Epithelial cell of esophagus (primary cell): ENCODE data around the gene YEATS2.

Experiments
- DNase-seq: peaks from one replicate; pipeline ENCODE4 v3.0.0; 2010; ENCODE audit warnings: low read depth
- H3K4me3 ChIP-seq: 2 replicates; pipeline ENCODE4 v1.5.1; 2011; ENCODE audit warnings: mild to moderate bottlenecking, low read length, control low read depth
- TF ChIP-seq, protein P1 (sequence below): IDR thresholded peaks from 2 replicates; pipeline ENCODE4 v1.5.1; 2011; ENCODE audit warnings: low read depth, mild to moderate bottlenecking, low read length, control low read depth, inconsistent platforms; ENCODE audit not compliant: insufficient read depth; ENCODE audit errors: missing control alignments

Gene YEATS2

DNA sequence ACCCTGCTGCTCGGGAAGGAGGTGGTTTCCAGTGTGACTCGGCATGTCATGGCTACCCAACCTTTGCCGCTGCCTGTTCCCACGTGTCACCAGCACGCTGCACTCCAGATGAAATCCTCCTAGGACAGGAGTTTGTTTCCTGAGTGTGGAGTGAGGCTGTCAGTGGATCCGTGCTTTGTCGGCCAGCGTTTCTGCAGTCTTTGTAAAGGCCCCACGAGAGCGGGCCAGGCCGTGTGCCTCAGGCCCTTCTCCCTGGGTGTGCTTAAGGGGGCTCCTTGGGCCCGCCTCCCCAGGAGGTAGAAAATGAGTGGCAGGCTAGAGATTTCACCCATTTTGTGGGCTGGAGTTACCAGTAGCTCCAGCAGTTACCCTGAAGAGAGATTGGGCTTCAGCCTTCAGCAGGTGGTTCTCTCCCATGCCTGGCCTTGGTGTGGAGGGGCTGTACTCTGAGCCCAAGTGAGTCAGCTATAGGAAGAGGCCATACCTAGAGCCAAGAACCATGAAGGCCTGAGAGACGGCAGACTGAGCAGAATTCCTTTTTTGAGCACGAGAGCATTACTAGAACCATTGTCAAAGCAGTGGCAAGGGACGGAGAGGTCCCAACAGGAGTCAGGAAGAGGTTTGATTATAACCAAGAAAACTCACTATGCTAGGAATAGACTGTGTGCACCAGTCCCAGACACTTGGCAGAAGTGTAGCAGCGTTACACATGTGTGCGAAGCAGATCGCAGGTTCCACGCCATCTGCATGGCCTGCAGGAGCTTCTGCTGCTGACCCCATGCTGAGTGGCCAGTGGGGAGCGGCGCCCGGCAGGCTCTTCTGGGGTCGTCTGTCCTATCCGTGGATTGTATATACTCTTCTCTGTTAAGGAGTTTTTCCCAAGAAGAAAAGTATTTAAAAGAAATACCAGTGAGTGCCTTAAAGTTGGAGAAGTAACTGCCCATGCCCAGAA lies 113.3 kb downstream of the YEATS2 start:
- DNase-seq = no peak
- TF ChIP-seq, protein P1, sequence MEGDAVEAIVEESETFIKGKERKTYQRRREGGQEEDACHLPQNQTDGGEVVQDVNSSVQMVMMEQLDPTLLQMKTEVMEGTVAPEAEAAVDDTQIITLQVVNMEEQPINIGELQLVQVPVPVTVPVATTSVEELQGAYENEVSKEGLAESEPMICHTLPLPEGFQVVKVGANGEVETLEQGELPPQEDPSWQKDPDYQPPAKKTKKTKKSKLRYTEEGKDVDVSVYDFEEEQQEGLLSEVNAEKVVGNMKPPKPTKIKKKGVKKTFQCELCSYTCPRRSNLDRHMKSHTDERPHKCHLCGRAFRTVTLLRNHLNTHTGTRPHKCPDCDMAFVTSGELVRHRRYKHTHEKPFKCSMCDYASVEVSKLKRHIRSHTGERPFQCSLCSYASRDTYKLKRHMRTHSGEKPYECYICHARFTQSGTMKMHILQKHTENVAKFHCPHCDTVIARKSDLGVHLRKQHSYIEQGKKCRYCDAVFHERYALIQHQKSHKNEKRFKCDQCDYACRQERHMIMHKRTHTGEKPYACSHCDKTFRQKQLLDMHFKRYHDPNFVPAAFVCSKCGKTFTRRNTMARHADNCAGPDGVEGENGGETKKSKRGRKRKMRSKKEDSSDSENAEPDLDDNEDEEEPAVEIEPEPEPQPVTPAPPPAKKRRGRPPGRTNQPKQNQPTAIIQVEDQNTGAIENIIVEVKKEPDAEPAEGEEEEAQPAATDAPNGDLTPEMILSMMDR = no peak
- no peak overlapping the region for H3K4me3 ChIP-seq

DNA sequence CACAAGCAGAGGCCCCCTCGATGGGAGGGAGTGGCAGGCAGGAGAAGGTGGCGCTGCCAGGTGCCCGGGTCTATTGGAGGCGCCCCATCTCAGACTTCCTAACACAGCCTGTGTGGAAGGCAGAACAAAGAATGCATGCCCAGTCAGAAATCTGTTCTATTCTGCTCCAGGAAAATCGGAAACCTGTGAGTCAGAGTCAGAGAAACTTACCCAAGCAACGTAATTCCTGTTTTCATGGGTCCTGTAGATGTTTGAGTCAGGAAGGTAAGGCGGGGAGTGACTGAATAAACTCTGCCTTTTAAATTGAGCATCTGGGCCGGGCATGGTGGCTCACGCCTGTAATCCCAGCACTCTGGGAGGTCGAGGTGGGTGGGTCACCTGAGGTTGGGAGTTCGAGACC lies 114.0 kb downstream of the YEATS2 start:
- peak; percentile 84 for DNase-seq
- H3K4me3 ChIP-seq = no peak overlapping the region
- TF ChIP-seq, protein P1 = no peak

DNA sequence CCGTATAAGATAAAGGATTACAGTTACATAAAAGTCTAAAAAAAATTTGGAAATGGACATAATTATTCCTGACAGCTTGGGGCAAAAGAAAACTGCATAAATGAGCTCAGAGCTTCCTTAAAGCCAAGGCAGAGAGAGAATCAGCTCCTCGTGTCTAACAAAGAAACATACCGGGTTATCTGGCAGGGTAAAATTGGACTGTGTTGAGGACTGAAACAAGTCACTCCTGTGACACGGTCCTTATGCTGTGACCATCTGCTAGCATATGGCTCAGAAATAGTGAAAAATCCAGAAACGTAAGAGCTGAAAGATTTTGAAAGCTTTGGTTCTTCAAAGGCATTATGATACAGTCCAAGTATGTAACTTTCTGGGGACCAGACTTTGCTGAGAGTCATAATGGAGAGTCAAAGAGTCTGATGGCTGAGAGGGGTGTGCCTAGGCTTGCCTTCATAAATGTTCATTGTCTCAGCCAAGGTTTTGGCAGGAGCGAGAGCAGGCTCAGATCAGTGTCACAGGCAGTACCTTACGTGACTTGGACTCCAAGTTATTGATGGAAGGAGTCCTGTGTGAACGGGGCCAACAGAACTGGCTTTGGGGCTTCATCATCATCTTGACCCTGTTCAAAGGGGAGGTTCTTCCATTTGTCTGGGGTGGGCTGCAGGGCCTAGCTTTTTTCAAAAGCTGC lies 115.3 kb downstream of the YEATS2 start:
- no peak overlapping the region for H3K4me3 ChIP-seq
- no peak for DNase-seq
- TF ChIP-seq, protein P1 = no peak

DNA sequence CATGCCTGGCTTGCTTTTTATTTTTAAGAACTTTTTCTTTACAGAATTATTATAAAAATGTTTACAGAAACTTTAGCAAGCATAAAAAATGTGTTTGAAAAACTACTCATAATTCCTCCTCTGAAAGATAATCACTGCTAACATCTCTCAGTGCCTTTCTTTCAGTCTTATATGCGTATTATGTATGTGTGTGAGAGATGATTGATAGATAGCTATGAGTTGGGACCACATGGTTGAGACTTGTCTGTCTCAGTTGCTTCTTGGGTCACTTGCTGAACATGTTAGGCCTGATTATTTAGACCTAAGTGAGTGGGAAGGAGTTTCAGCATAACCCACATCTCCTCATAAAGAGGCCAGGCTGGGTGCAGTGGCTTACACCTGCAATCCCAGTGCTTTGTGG lies 116.6 kb downstream of the YEATS2 start:
- TF ChIP-seq, protein P1 = no peak
- no peak overlapping the region for H3K4me3 ChIP-seq
- no peak for DNase-seq

DNA sequence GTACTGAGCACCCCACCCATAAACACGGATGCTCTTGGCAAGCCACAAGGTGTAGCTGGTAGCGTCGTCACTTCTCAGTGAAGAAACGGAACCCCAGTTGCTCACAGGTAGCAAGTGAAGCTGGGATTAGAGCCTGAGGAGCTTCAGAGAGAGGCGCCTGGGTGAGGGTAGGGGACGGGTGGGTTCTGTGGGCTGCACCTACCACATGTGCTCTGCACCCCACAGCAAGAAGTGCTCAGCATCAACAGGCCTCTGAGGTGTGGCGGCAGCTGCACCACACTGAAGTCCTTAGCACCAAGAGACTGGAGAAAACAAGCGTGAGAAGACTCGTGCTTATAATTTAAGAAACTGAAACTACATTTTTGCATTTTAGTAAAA lies 118.0 kb downstream of the YEATS2 start:
- no peak for DNase-seq
- H3K4me3 ChIP-seq = no peak overlapping the region
- TF ChIP-seq, protein P1 = no peak

DNA sequence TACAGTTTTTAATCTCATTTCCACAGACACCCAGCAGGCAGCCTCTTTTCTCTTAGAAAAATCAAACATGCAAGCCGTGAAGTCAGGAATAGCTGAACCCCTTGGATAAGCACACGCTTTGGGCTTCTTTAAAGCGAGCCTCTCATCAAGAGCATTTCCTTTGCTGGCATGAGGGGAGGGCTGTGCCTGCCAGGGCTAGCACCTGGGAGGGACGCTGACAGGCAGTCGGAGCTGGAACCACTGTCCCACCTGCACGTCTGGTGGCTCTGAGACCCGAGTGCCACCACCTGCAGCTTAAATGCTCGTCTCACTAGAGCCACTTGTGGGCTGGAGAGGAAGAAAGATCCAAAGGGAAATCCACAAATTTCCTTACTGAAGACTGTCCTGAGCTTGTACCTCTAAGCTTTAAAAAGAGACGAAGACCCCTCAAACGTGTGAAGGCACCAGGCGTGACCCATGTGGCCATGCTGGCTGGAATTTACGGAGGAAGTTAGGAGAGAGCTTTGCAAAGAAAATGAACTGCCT lies 118.4 kb downstream of the YEATS2 start:
- no peak overlapping the region for H3K4me3 ChIP-seq
- no peak for DNase-seq
- TF ChIP-seq, protein P1 = no peak
